Measurements from ENCODE around the gene STAB2. TPM values are rescaled to one million over a fixed set of nuclear protein-coding genes. Genes with fewer than 3 reads are reported as not detected.

Gene STAB2
- total and polyA plus RNA-seq, 2 of the 8 experiments (the other 6 are each of a cell fraction or from before 2014, with no cell fraction given), result not detected

- H2AFZ ChIP-seq (ENCODE audit: low read length), result no peak overlapping the region
- DNase-seq (ENCODE audit: low read depth in 1 of 2, low spot score in 2 of 2), result no peak
- CTCF ChIA-PET (ENCODE audit: partially characterized antibody), result interaction anchor here (1.9 kb wide), 1 partner anchor 40 kb away, joined by 5 read pairs; no protein-coding TSS in a partner anchor
Measured at GRCh38 chr12:103672401-103673119, 85.5 kb downstream of the STAB2 start.

More at GRCh38 chr12:103672401-103673119, 85.5 kb downstream of the STAB2 start:
- H2BK12ac ChIP-seq (ENCODE audit: low read depth, low read length), result no peak overlapping the region
- no peak overlapping the region for H3K4me3 ChIP-seq (ENCODE audit: extremely low read depth in 1 of 4, insufficient read depth in 2 of 4, low read depth in 3 of 4, low read length in 4 of 4)
- no peak for FAIRE-seq
- no peak overlapping the region for H3K18ac ChIP-seq (ENCODE audit: extremely low read depth, low read length)
- no peak overlapping the region for H3K4ac ChIP-seq (replicated peaks; ENCODE audit: insufficient read length, low read depth, low read length)
- no peaks in the 10 kb centered on the region for H3K79me2 ChIP-seq (ENCODE audit: control insufficient read depth in 1 of 2, insufficient read depth in 2 of 2, low read length in 2 of 2)
- POLR2A ChIA-PET (ENCODE audit: partially characterized antibody), result no interaction called here
- H4K5ac ChIP-seq (ENCODE audit: insufficient read length, low read depth, low read length), result no peak overlapping the region
- no peaks in the 10 kb centered on the region for H3K79me1 ChIP-seq (ENCODE audit: low read depth, low read length)
- no peaks in the 10 kb centered on the region for H3K36me3 ChIP-seq (ENCODE audit: control insufficient read depth in 2 of 4, insufficient read depth in 4 of 4, low read length in 3 of 4)
- H3K27ac ChIP-seq (ENCODE audit: low read depth, low read length), result no peak overlapping the region
- no peak overlapping the region; the same call in 1 of the 2 replicates for H4K8ac ChIP-seq (ENCODE audit: extremely low read depth, insufficient read depth, low read length)
- no peak overlapping the region for H2BK5ac ChIP-seq (ENCODE audit: low read depth, low read length)
- no peak overlapping the region for H3K9ac ChIP-seq (replicated peaks in 1 of 4; ENCODE audit: extremely low read depth in 1 of 4, low read depth in 3 of 4, low read length in 3 of 4)
- H3K56ac ChIP-seq (replicated peaks; ENCODE audit: insufficient read length, low read depth, low read length), result no peak overlapping the region
- no peaks in the 10 kb centered on the region for H4K20me1 ChIP-seq (replicated peaks in 1 of 2; ENCODE audit: control insufficient read depth in 1 of 2, insufficient read depth in 2 of 2, low read length in 2 of 2)
- H3K14ac ChIP-seq (ENCODE audit: insufficient read length), result no peak overlapping the region
- peaks cover 0 to 4% (median 4%) of the 10 kb centered on the region in 4 experiments; a peak in 4 of 7 replicates for H3K4me1 ChIP-seq (replicated peaks in 1 of 4; ENCODE audit: control insufficient read depth in 3 of 4, insufficient read depth in 4 of 4, low read length in 3 of 4)
- H3K4me2 ChIP-seq (ENCODE audit: insufficient read depth in 1 of 2, low read depth in 2 of 2, low read length in 2 of 2), result no peak overlapping the region
- H3K27me3 ChIP-seq (replicated peaks in 1 of 4; ENCODE audit: control insufficient read depth in 3 of 4, extremely low read depth in 1 of 4, insufficient read depth in 3 of 4, low read length in 3 of 4), result no peaks in the 10 kb centered on the region
- H3K23ac ChIP-seq (ENCODE audit: insufficient read length), result no peak overlapping the region
- no peaks in the 10 kb centered on the region for H3K9me3 ChIP-seq (ENCODE audit: insufficient read depth in 2 of 2, low read depth in 1 of 2, low read length in 1 of 2)
- H2BK15ac ChIP-seq (ENCODE audit: low read length), result no peak overlapping the region
- no peak overlapping the region for H4K91ac ChIP-seq (replicated peaks; ENCODE audit: insufficient read length, low read length)
- 91% methylated on average over 10 of the region's 10 CpGs; no CpG with 5 or more reads in 1 of the 2 experiments for WGBS, 2 experiments (ENCODE audit: extremely low coverage in 1 of 2, insufficient coverage in 1 of 2, insufficient read length in 1 of 2, insufficient replicate concordance in 2 of 2, low coverage in 1 of 2, low lambda C conversion rate in 2 of 2, missing lambda C conversion rate in 1 of 2)
- H2AK5ac ChIP-seq (ENCODE audit: low read depth, low read length), result no peak overlapping the region
- no peak for TF ChIP-seq SP2 (IDR thresholded peaks at IDR 0.05; ENCODE audit: low read length)
- TF ChIP-seq KDM1A (IDR thresholded peaks at IDR 0.05; ENCODE audit: borderline replicate concordance, low read length), result no peak
- H2BK120ac ChIP-seq (replicated peaks; ENCODE audit: low read depth, low read length), result no peak overlapping the region
- no peaks in the 10 kb centered on the region for H3K23me2 ChIP-seq (ENCODE audit: low read depth, low read length)
- no peak overlapping the region for H2BK20ac ChIP-seq (ENCODE audit: low read length)
